Measurements from ENCODE around the gene VSIG10L2. TPM values are rescaled to one million over a fixed set of nuclear protein-coding genes. Genes with fewer than 3 reads are reported as not detected.

VSIG10L2 gene
- total and polyA plus RNA-seq, 8 donors, result 0.03 to 0.21 (median 0.20) TPM; not detected in 5

DNA sequence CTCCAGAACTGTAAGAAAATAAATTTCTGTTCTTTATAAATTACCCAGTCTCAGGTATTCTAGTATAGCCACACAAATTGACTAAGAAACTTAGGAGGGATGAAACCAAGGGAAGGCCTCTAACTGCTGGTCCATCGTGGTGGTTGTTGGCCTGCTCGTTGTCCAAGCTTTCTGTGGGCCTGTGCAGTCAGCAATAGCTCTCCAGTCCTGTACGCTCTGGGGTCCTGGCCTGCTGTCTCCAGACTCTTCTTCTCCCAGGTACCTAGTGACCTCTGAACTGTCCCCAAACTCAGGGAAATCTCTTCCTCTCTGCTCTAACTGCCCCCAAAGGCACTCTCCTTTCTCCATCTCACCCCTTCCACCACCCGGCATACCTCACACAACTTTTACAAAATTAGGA is 5.7 kb upstream of the VSIG10L2 start:
- intact Hi-C loops (cut with DNase I), result no loop called here
- DNase-seq (no peak), ATAC-seq (no peak)
- H3K36me3 ChIP-seq, result no peaks in the 10 kb centered on the region
- H3K27me3 ChIP-seq, result no peaks in the 10 kb centered on the region
- H3K4me3 ChIP-seq, result no peak overlapping the region
- H3K9me3 ChIP-seq, result no peaks in the 10 kb centered on the region
- H3K27ac ChIP-seq, result no peak overlapping the region
- H3K4me1 ChIP-seq, result no peaks in the 10 kb centered on the region
- no peak for TF ChIP-seq CTCF (IDR thresholded peaks at IDR 0.05)

DNA sequence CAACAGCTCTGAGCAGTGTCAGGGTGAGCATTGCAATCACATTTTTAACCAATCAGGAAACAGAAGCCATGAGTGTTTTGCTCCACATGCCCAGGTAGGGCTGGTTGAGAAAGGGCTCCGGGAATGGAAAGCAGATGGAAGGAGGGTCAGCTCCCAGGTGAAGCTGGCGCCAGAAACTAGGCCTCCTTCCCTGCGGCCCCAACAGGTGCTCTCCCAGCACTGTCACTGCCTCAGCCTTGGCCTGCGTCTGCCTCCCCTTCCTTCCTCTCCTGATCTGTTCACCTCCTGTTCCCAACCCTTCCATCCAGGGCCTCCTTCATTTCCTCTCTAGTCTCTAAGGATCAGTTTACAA is 4.6 kb upstream of the VSIG10L2 start:
- H3K4me1 ChIP-seq, result no peaks in the 10 kb centered on the region
- TF ChIP-seq CTCF (IDR thresholded peaks at IDR 0.05), result no peak
- intact Hi-C loops (cut with DNase I), result no loop called here
- no peaks in the 10 kb centered on the region for H3K27me3 ChIP-seq
- no peak overlapping the region for H3K27ac ChIP-seq
- ATAC-seq (no peak), DNase-seq (no peak)
- no peaks in the 10 kb centered on the region for H3K36me3 ChIP-seq
- no peak overlapping the region for H3K4me3 ChIP-seq
- H3K9me3 ChIP-seq, result no peaks in the 10 kb centered on the region

GRCh38 chr11:125941619-125942611 is 3.9 kb upstream of the VSIG10L2 start:
- intact Hi-C loops (cut with DNase I), result no loop called here
- Histone ChIP-seq H3K4me3 (no peak overlapping the region), H3K4me1 (no peaks in the 10 kb centered on the region), H3K36me3 (no peaks in the 10 kb centered on the region), H3K27ac (no peak overlapping the region), H3K9me3 (no peaks in the 10 kb centered on the region), H3K27me3 (no peaks in the 10 kb centered on the region)
- DNase-seq (peak in 1 of 4 donors; percentile 33), ATAC-seq (peak; percentile 83)
- TF ChIP-seq CTCF (IDR thresholded peaks at IDR 0.05), result peak; percentile 49 to 53

DNA sequence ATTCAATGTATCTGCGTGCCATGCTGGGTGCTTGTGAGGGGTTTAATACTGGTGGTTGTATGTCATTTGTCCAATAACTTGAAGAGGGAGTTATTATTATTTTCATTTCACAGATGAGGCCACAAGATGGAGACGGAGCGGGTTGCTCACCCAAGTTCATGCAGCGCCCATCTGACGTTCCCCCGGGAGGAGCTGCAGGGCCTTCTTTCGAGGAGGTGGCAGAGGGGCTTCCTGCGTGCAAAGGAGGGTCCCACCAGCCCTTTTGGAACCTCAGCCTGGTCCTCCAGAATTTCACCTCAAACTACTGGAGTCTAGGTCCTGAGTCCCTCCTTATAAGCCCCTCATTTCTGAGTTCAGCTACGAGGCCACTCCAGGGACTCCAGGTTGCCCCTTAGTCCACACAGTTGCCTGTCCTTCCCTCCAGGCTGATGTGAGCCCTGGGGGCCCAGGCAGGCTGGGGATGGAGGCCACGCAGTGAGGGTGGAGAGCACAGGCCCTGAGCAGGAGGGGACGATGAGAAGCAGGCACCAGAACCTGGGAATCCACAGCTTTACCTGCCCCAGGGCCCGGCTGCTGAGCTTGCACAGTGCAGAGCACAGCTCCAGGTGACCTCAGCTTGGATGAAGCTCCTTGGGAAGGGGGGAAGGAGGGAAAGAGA is 2.9 kb upstream of the VSIG10L2 start:
- Histone ChIP-seq H3K9me3 (no peaks in the 10 kb centered on the region), H3K4me3 (no peak overlapping the region), H3K27ac (no peak overlapping the region), H3K27me3 (no peaks in the 10 kb centered on the region), H3K4me1 (no peaks in the 10 kb centered on the region), H3K36me3 (no peaks in the 10 kb centered on the region)
- ATAC-seq (no peak), DNase-seq (no peak)
- intact Hi-C loops (cut with DNase I), result no loop called here
- no peak for TF ChIP-seq CTCF (IDR thresholded peaks at IDR 0.05)

DNA sequence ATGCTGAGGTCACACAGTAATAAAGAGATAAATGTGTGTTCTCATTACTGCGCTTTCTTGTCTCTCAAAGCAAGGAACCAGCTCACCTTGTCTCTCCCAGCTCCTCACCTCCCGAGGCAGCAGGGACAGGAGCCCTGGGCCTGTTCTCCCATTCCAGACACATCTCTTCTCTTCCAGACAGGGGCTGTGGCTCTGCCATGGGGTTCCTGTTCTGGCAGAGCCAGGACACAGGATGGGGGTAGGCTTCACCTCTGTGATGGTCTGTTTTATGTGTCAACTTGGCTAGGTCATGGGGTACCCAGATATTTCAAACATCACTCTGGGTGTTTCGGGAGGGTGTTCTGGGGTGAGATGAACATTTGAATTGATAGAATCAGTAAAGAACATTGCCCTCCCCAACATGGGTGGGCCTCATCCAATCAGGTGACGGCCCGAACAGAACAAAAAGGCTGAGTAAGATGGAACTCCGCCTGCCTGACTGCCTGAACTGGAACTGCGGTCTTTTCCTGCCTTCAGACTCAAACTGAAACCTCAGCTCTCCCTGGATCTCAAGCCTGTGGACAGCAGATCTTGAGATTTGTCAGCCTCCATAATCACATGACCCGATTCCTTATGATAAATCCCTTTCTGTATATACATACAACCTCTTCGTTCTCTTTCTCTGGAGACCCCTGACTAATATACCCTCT is 2.0 kb upstream of the VSIG10L2 start:
- DNase-seq (no peak), ATAC-seq (no peak)
- Histone ChIP-seq H3K4me3 (no peak overlapping the region), H3K4me1 (no peaks in the 10 kb centered on the region), H3K27me3 (no peaks in the 10 kb centered on the region), H3K36me3 (no peaks in the 10 kb centered on the region), H3K27ac (no peak overlapping the region), H3K9me3 (no peaks in the 10 kb centered on the region)
- TF ChIP-seq CTCF (IDR thresholded peaks at IDR 0.05), result no peak
- intact Hi-C loops (cut with DNase I), result no loop called here

Measured in left lung (tissue), 10 donors.